SU-DHL-6 (cell line): ENCODE measurements around the gene PGM2.

Experiments
- EZH2phosphoT487 ChIP-seq: fragments of 200-600 bp; sonication (generic), shearing (Covaris generic); conservative IDR thresholded peaks from 2 replicates; pipeline ENCODE4 v1.6.1; 2018; ENCODE audit warnings: mild to moderate bottlenecking, antibody characterized with exemption, low read length, moderate library complexity, mixed read lengths
- TF ChIP-seq, protein P1 (sequence below): fragments of 200-600 bp; sonication (generic); IDR thresholded peaks from one replicate; pipeline ENCODE4 v1.5.1; 2017; ENCODE audit warnings: antibody characterized with exemption, mild to moderate bottlenecking, low read length, moderate library complexity; ENCODE audit not compliant: insufficient read depth, poor library complexity, severe bottlenecking

GRCh38 chr4:37868238-37868637 is 41.8 kb downstream of the PGM2 start:
- TF ChIP-seq, protein P1, sequence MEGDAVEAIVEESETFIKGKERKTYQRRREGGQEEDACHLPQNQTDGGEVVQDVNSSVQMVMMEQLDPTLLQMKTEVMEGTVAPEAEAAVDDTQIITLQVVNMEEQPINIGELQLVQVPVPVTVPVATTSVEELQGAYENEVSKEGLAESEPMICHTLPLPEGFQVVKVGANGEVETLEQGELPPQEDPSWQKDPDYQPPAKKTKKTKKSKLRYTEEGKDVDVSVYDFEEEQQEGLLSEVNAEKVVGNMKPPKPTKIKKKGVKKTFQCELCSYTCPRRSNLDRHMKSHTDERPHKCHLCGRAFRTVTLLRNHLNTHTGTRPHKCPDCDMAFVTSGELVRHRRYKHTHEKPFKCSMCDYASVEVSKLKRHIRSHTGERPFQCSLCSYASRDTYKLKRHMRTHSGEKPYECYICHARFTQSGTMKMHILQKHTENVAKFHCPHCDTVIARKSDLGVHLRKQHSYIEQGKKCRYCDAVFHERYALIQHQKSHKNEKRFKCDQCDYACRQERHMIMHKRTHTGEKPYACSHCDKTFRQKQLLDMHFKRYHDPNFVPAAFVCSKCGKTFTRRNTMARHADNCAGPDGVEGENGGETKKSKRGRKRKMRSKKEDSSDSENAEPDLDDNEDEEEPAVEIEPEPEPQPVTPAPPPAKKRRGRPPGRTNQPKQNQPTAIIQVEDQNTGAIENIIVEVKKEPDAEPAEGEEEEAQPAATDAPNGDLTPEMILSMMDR, result no peak
- TF ChIP-seq EZH2phosphoT487, result no peak
